IMR-90 (cell line): Measurements from ENCODE around the gene ADAM33.

Experiments used
- BHLHE40 ChIP-seq: fragments of 150-350 bp; IDR thresholded peaks from 2 replicates; pipeline ENCODE4 v1.6.1; 2016; ENCODE audit warnings: mild to moderate bottlenecking, low read depth, low read length
- CEBPB ChIP-seq: IDR thresholded peaks from 2 replicates; pipeline ENCODE4 v1.6.1; 2012; ENCODE audit warnings: low read depth, low read length, improper control_type of control experiment
- CHD1 ChIP-seq: IDR thresholded peaks from 2 replicates; pipeline ENCODE4 v1.6.1; 2012; ENCODE audit warnings: low read depth, low read length, improper control_type of control experiment
- FOS ChIP-seq: fragments of 150-350 bp; IDR thresholded peaks from 2 replicates; pipeline ENCODE4 v1.6.1; 2016; ENCODE audit warnings: low read depth, low read length
- MAZ ChIP-seq: IDR thresholded peaks from 2 replicates; pipeline ENCODE4 v1.6.1; 2012; ENCODE audit warnings: low read depth, mild to moderate bottlenecking, low read length, improper control_type of control experiment, moderate library complexity, borderline replicate concordance
- MXI1 ChIP-seq: IDR thresholded peaks from 2 replicates; pipeline ENCODE4 v1.6.1; 2012; ENCODE audit warnings: low read depth, mild to moderate bottlenecking, low read length, moderate library complexity, borderline replicate concordance
- POLR2A ChIP-seq: IDR thresholded peaks from 2 replicates; pipeline ENCODE4 v1.6.1; 2012; ENCODE audit warnings: mild to moderate bottlenecking, low read depth, low read length
- RAD21 ChIP-seq: IDR thresholded peaks from 2 replicates; pipeline ENCODE4 v1.6.1; 2012; ENCODE audit warnings: low read length, improper control_type of control experiment
- RCOR1 ChIP-seq: IDR thresholded peaks from 2 replicates; pipeline ENCODE4 v1.6.1; 2012; ENCODE audit warnings: mild to moderate bottlenecking, low read length, improper control_type of control experiment; ENCODE audit not compliant: insufficient replicate concordance
- RFX5 ChIP-seq: IDR thresholded peaks from 2 replicates; pipeline ENCODE4 v1.8.0; 2012; ENCODE audit warnings: low read depth, mild to moderate bottlenecking, low read length, moderate library complexity
- TF ChIP-seq, protein P1 (sequence below): conservative IDR thresholded peaks from 2 replicates; pipeline ENCODE4 v1.5.1; 2012; ENCODE audit warnings: mild to moderate bottlenecking, low read depth, low read length, improper control_type of control experiment
- TF ChIP-seq, protein P2 (sequence below): fragments of 150-350 bp; IDR thresholded peaks from 2 replicates; pipeline ENCODE4 v1.6.1; 2017; ENCODE audit warnings: mild to moderate bottlenecking, antibody characterized with exemption, low read length, low read depth
- TF ChIP-seq, protein P3 (sequence below): fragments of 150-350 bp; IDR thresholded peaks from 2 replicates; pipeline ENCODE4 v1.6.1; 2016; ENCODE audit warnings: low read depth, mild to moderate bottlenecking, low read length, moderate library complexity, borderline replicate concordance

DNA sequence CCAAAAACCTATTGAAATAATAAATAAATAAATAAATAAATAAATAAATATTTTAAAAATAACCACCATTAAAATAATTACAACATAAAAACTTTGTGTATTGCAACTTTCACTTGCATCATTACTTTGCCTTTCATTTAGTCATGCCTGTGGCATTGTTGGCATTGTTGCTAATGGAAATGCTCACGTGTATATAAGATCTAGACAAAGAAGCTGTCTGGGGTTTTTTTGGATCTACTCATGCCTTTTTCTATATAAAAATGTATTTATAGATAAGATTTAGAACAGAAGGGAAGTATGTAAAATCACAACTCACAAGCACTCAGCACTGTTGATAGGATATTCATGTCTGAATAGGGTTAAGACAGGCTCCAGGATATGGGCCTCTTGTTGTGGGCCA, 46.5 kb downstream of the ADAM33 start:
- TF ChIP-seq, protein P1, sequence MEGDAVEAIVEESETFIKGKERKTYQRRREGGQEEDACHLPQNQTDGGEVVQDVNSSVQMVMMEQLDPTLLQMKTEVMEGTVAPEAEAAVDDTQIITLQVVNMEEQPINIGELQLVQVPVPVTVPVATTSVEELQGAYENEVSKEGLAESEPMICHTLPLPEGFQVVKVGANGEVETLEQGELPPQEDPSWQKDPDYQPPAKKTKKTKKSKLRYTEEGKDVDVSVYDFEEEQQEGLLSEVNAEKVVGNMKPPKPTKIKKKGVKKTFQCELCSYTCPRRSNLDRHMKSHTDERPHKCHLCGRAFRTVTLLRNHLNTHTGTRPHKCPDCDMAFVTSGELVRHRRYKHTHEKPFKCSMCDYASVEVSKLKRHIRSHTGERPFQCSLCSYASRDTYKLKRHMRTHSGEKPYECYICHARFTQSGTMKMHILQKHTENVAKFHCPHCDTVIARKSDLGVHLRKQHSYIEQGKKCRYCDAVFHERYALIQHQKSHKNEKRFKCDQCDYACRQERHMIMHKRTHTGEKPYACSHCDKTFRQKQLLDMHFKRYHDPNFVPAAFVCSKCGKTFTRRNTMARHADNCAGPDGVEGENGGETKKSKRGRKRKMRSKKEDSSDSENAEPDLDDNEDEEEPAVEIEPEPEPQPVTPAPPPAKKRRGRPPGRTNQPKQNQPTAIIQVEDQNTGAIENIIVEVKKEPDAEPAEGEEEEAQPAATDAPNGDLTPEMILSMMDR = no peak
- TF ChIP-seq CEBPB (no peak), POLR2A (no peak), BHLHE40 (no peak), CHD1 (no peak), RAD21 (no peak), MXI1 (no peak), FOS (no peak), RCOR1 (no peak), RFX5 (no peak), MAZ (no peak)
- TF ChIP-seq, protein P2, sequence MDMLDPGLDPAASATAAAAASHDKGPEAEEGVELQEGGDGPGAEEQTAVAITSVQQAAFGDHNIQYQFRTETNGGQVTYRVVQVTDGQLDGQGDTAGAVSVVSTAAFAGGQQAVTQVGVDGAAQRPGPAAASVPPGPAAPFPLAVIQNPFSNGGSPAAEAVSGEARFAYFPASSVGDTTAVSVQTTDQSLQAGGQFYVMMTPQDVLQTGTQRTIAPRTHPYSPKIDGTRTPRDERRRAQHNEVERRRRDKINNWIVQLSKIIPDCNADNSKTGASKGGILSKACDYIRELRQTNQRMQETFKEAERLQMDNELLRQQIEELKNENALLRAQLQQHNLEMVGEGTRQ = no peak
- TF ChIP-seq, protein P3, sequence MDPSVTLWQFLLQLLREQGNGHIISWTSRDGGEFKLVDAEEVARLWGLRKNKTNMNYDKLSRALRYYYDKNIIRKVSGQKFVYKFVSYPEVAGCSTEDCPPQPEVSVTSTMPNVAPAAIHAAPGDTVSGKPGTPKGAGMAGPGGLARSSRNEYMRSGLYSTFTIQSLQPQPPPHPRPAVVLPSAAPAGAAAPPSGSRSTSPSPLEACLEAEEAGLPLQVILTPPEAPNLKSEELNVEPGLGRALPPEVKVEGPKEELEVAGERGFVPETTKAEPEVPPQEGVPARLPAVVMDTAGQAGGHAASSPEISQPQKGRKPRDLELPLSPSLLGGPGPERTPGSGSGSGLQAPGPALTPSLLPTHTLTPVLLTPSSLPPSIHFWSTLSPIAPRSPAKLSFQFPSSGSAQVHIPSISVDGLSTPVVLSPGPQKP = no peak
